ENCODE results near the gene COA4.

DNA sequence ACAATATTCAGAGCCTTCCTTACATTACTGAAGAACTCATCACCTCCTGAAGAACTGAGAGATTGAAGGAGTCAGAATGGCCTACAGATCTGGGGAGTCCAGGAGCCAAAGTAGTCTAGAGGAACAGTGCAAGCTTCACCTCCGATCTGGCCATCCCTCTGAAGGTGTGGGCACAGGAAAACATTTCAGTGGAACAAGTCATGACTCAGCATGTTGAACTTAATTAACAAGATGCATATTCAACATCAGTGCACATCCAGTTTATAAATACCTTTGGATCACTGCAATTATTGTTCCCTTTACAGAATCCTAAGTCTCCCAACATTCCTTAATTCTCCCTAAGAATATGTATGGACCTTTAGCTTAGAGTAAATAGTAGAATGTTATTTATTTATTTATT, 25.7 kb upstream of the COA4 start:
- TF ChIP-seq EZH2 (IDR thresholded peaks at IDR 0.05; ENCODE audit: borderline replicate concordance, insufficient read depth, low read depth, low read length, poor library complexity, severe bottlenecking) = no peak
- TF ChIP-seq, protein P1, sequence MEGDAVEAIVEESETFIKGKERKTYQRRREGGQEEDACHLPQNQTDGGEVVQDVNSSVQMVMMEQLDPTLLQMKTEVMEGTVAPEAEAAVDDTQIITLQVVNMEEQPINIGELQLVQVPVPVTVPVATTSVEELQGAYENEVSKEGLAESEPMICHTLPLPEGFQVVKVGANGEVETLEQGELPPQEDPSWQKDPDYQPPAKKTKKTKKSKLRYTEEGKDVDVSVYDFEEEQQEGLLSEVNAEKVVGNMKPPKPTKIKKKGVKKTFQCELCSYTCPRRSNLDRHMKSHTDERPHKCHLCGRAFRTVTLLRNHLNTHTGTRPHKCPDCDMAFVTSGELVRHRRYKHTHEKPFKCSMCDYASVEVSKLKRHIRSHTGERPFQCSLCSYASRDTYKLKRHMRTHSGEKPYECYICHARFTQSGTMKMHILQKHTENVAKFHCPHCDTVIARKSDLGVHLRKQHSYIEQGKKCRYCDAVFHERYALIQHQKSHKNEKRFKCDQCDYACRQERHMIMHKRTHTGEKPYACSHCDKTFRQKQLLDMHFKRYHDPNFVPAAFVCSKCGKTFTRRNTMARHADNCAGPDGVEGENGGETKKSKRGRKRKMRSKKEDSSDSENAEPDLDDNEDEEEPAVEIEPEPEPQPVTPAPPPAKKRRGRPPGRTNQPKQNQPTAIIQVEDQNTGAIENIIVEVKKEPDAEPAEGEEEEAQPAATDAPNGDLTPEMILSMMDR (IDR thresholded peaks at IDR 0.05) = no peak
